ENCODE measurements around the gene GPRC6A.

The GPRC6A gene, protein sequence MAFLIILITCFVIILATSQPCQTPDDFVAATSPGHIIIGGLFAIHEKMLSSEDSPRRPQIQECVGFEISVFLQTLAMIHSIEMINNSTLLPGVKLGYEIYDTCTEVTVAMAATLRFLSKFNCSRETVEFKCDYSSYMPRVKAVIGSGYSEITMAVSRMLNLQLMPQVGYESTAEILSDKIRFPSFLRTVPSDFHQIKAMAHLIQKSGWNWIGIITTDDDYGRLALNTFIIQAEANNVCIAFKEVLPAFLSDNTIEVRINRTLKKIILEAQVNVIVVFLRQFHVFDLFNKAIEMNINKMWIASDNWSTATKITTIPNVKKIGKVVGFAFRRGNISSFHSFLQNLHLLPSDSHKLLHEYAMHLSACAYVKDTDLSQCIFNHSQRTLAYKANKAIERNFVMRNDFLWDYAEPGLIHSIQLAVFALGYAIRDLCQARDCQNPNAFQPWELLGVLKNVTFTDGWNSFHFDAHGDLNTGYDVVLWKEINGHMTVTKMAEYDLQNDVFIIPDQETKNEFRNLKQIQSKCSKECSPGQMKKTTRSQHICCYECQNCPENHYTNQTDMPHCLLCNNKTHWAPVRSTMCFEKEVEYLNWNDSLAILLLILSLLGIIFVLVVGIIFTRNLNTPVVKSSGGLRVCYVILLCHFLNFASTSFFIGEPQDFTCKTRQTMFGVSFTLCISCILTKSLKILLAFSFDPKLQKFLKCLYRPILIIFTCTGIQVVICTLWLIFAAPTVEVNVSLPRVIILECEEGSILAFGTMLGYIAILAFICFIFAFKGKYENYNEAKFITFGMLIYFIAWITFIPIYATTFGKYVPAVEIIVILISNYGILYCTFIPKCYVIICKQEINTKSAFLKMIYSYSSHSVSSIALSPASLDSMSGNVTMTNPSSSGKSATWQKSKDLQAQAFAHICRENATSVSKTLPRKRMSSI

DNA sequence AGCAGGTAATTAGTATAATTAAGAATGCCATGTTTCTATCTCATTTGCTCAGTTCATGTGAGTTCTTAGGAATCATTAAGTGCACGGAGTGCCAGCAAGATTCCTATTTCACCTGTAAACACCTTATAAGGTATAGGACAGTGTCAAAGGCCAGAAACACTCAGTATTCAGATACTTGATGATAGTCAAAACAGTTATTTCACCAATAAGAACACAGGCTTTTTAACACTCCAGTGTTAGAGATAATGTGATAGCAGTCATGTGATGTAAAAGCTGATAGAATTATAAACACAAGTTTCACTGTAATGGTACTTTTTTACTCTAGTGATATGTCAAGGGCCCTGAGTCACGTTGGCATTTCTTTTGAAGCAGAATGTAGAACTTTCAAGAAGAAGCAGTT lies at the start of gene GPRC6A:
Gene GPRC6A (minus strand): TSS at position 101 of the 400 bp plus-strand sequence. CDS start 70 bp downstream, at position 31.
- TF ChIP-seq GATA3 (IDR thresholded peaks at IDR 0.05; ENCODE audit: low read depth, low read length) (no peak), GATA2 (IDR thresholded peaks at IDR 0.05; ENCODE audit: low read depth, low read length) (no peak)

DNA sequence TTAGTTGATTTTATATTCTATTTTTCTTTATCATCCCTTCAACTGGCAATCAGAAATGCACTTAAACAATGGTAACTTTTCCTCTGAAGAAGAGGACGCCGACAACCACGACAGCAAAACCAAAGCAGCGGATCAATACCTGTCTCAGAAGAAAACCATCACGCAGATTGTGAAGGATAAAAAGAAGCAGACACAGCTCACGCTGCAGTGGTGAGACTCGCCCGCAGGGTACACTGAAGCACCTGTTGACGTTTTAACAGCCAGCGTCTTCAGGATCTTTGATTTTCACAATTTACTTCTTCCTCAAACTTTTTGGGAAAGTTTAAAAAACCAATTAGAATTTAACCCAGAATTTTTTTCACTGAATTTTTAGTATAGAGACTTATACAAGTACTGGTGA lies 48.9 kb upstream of the GPRC6A start:
- TF ChIP-seq GATA2 (IDR thresholded peaks at IDR 0.05; ENCODE audit: low read depth, low read length), result no peak
- TF ChIP-seq GATA3 (IDR thresholded peaks at IDR 0.05; ENCODE audit: low read depth, low read length), result no peak

DNA sequence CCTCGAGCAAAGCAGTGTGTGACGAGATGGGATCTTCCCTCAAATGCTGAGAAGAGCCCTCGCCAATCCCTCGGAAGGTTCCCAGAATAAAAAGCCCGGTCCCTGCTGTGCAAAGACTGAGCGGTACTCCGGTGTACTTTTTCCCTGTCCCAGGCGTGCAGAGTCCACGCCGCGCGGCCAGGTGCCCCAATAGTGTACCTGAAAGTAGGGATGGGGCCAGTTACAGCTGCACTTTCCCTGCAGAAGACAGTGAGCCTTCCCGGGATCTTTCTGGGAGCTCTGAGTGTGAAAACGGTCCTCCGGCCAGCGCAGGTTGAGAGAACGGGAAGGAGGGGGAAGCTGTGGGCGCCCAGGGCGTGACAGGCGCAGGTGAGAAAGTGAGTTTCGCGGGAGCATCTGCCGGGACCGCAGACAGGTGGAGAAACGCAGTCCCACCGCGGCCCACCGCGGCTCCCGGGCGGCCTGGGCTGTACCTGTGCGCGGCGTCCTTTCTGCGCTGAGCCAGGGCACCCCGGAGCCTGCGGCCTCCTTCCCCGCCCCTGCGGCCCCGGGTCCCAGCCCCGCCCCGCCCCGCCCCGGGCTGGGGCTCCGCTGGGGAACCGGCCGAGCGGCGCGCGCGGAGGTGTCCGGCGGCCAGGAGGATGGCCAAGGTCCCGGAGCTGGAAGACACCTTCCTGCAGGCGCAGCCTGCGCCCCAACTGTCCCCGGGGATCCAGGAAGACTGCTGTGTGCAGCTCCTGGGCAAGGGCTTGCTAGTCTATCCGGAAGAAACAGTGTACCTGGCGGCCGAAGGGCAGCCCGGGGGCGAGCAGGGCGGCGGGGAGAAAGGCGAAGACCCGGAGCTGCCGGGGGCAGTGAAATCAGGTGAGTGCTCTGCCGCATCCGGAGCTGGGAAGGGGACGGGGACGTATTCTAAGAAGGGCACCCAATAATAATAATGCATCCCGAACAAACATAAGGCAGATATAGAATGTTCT lies 48.0 kb upstream of the GPRC6A start, which contains the start of gene RFX6:
Gene RFX6 (plus strand): TSS at position 608 of the 977 bp plus-strand sequence. CDS start 34 bp downstream, at position 642.
- TF ChIP-seq GATA2 (IDR thresholded peaks at IDR 0.05; ENCODE audit: low read depth, low read length) (no peak), GATA3 (IDR thresholded peaks at IDR 0.05; ENCODE audit: low read depth, low read length) (no peak)

DNA sequence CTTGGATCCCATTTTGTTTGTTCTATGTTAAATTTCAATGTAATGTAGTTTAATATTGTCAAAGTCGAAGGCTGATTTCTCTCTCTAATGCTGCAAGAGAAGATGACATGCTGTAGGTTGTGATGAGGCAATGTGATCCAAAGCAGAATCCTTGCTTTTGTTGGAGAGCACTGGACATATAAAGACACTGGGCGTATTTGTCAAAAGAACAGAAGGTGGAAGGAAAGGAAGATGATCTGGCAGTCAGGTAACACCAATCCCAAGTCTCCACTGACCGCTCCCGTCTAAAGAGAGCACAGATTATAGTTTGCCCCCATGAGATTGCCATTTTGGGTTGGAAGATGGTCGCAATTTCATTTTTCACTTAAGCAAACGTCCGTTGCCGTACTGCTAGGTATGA lies 47.2 kb upstream of the GPRC6A start:
- TF ChIP-seq GATA3 (IDR thresholded peaks at IDR 0.05; ENCODE audit: low read depth, low read length) (no peak), GATA2 (IDR thresholded peaks at IDR 0.05; ENCODE audit: low read depth, low read length) (no peak)

DNA sequence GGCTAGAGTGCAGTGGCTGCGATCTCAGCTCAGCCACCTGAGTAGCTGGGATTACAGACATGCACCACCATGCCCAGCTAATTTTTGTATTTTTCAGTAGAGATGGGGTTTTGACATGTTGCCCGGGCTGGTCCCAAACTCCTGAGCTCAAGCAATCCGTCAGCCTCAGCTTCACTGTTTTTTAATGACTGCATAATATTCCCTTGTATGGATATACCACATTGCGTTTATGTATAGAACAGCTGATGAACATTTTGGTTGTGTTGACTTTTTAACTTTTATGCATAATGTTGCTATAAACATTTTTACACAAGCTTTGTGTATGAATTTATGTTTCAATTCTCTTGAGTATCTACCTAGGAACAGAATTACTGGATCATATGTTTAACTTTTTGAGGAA lies 43.9 kb upstream of the GPRC6A start:
- TF ChIP-seq GATA2 (IDR thresholded peaks at IDR 0.05; ENCODE audit: low read depth, low read length), result no peak
- no peak for TF ChIP-seq GATA3 (IDR thresholded peaks at IDR 0.05; ENCODE audit: low read depth, low read length)

DNA sequence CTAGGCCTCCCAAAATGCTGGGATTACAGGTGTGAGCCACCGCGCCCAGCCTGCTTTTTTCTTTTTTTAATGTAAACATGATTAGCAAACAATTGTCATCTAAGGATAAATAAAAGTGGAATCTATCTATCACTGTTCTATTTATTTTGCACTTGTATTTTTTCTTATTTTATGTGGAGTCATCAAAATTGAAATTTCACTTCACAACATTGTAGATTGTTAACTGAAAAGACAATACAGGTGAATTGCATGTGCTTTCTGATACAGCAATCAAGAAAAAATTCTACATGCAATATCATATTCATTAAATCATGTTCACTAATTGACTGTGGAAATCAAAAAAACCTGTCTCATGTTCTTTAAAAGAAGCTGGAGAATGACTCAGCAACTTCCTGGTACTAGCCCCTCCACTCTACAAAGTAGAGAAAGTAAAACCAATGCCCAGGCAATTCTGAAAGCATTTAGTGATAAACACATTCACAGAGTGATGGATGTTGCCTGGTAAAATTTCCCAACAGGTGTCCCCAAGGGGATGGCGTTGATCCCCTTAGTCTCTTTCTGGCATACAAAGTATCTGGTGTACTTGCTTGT lies 37.5 kb upstream of the GPRC6A start:
- TF ChIP-seq GATA2 (IDR thresholded peaks at IDR 0.05; ENCODE audit: low read depth, low read length) (no peak), GATA3 (IDR thresholded peaks at IDR 0.05; ENCODE audit: low read depth, low read length) (no peak)

DNA sequence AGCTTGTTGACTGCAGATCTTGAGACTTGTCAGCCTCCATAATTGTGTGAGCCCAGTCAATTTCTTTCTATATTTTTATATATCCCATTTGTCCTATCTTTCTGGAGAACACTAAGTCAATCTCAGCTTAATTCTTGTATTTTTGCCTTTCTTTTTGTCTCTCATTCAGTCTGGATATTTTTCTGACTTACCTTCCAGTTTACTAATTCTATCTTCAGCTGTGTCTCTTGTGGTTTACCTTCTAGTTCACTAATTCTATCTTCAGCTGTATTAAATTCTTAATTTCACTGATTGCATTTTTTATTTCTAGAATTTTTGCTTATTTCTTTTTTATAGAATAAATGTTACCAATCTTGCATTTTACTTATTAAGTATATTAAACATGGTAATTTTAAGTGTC lies 30.4 kb upstream of the GPRC6A start:
- TF ChIP-seq GATA3 (IDR thresholded peaks at IDR 0.05; ENCODE audit: low read depth, low read length) (no peak), GATA2 (IDR thresholded peaks at IDR 0.05; ENCODE audit: low read depth, low read length) (no peak)

DNA sequence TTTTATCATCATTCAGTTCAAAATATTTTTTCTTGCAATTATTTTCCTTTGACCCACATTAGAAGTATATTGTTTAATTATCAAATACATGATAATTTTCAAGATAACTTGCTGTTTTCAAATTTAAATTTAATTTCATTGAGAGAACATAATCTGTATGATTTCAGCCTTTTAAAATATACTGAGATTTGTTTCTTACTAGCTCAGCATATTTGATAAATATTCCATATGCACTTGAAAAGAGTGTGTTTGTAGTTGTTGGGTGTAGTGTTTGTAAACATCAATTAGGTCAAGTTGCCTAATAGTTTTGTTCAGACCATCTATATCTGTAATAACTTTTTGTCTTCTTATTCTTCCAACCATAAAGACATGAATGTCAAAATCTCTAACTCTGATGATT lies 29.2 kb upstream of the GPRC6A start:
- TF ChIP-seq GATA3 (IDR thresholded peaks at IDR 0.05; ENCODE audit: low read depth, low read length) (no peak), GATA2 (IDR thresholded peaks at IDR 0.05; ENCODE audit: low read depth, low read length) (no peak)

DNA sequence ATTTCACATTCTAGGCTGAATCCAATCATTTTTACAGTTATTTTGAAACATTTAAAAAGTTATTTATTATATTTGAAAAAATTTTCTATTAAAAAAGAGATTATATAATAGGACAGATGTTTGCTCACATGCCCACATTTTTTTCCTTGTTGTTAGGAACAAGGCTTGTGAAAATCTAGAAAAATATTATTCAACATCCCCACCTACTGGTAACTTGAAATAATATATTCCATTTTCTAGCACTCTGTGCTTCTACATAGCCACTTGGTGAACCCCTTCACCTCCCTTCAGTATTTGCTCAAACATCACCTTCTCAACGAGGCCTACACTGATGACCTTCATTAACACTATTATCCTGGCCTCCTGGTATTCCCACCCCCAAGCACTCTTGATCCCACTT lies 18.3 kb upstream of the GPRC6A start:
- TF ChIP-seq GATA3 (IDR thresholded peaks at IDR 0.05; ENCODE audit: low read depth, low read length) (no peak), GATA2 (IDR thresholded peaks at IDR 0.05; ENCODE audit: low read depth, low read length) (no peak)

DNA sequence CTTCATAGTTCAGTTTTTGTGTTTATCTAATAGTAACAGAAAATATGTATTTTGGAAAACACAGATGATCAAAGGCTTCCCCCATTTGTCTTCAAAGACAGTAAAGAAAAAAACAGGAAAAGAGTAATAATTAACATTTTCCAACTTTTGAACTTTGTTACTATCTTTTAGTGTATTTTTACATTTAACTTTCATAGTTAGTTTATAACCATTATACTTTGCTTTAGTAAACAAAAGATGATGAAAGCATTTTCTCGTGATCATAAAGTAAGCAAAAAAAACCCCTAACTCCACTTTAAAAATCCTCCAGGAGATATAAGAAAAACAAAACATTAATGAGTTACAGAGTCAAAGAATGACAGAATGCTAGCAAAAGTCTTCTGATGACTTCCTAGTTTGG lies 13.6 kb upstream of the GPRC6A start:
- TF ChIP-seq GATA2 (IDR thresholded peaks at IDR 0.05; ENCODE audit: low read depth, low read length), result no peak
- no peak for TF ChIP-seq GATA3 (IDR thresholded peaks at IDR 0.05; ENCODE audit: low read depth, low read length)

DNA sequence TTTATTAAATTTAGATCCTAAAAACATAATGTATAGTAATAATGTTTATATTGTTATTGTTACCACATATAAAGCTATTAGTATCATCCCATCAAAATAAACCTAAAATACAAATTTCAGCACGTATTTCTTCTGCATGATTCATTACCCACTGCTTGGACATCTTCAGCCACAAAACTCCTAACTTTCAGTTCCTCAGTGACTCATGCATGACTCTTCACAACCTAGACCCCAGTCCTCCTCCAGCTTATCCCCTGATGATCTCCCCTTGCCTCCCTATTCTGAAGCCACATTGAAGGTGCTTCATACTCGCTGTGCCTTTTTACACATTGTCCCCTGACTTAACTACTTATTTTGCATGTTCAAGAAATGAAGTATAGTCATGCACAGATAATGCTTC lies 11.2 kb upstream of the GPRC6A start:
- TF ChIP-seq GATA3 (IDR thresholded peaks at IDR 0.05; ENCODE audit: low read depth, low read length), result no peak
- TF ChIP-seq GATA2 (IDR thresholded peaks at IDR 0.05; ENCODE audit: low read depth, low read length), result no peak

DNA sequence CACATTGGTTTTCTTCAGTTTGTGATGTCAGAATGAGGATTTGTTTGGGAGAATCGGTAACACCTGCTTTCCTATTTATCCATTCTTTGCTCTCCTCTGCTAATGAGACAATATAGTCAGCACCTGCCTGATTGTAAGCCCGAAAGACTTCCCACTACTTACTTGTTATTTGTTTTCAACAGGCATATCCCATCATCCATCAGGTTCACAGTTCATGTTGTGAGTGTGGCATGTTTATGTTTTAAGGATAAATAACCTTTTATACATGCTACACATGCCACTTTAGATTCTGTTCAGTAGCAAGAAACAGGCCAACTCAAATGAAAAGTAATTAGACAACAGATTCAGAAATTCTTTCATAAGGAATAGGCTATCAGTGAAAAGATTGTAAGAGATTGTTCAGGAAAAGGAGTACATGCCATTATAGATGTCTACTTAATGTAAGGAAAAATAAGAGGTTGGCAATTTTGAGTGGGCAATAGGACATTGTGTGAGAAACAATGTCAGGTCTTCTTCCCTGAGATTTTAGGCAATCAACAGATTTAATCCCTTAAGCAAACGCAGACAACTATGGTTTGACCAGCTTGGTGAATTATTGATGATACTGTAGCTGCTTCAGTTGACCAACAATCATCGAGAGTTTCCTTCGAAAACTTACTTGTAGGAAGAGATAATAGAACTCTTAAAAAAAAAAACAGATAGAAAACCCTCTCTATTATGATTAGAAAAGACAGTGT lies 7.9 kb upstream of the GPRC6A start:
- TF ChIP-seq GATA2 (IDR thresholded peaks at IDR 0.05; ENCODE audit: low read depth, low read length) (no peak), GATA3 (IDR thresholded peaks at IDR 0.05; ENCODE audit: low read depth, low read length) (no peak)
